Spleen (tissue), 7 donors: Measurements from ENCODE around the gene RSPO1.

Source experiments
- POLR2A ChIP-seq, 3 donors: fragments of 450-650 bp; IDR thresholded peaks; one replicate each; pipeline ENCODE4 v1.5.1; 2017; ENCODE audit warnings: antibody characterized with exemption in 3 of 3, mild to moderate bottlenecking in 1 of 3
- TF ChIP-seq, protein P1 (sequence below), 11 experiments: fragments of 200-600 bp in 7 of 11; fragments of 450-650 bp in 4 of 11; sonication (generic) in 4 of 11; IDR thresholded peaks in 8 of 11; conservative IDR thresholded peaks in 3 of 11; 1 replicate in 7 of 11; 2 replicates in 4 of 11; pipeline versions ENCODE4 v1.4.0 to v1.8.0; 2016 to 2021; ENCODE audit warnings: antibody characterized with exemption in 11 of 11, inconsistent platforms in 4 of 11, mild to moderate bottlenecking in 1 of 11
- donor health status: DM: no; HTN: no; CAD: no; lungs with moderate emphysema.
- donor health status: DM: no; HTN: no; CAD: no.
- donor health status: DM: no; HTN: no; CAD: no.

DNA sequence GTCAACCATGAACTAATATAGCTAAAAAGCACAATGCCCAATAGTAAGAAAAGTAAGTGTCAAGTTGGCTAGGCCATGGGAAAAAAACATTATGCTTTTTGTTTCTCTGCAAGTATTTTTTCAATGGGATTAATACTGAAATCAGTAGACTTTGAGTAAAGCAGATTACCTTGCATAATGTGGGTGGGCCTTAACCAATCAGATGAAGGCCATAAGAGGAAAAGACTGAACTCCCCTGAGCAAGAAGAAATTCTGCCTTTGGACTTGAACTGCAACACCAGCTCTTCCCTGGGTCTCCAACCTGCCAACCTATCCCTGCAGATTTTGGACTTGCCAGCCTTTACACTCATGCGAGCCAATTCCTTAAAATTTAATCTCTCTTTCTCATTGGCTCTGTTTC, 6.4 kb upstream of the RSPO1 start:
- no peak for TF ChIP-seq POLR2A (IDR thresholded peaks at IDR 0.05)
- TF ChIP-seq, protein P1, sequence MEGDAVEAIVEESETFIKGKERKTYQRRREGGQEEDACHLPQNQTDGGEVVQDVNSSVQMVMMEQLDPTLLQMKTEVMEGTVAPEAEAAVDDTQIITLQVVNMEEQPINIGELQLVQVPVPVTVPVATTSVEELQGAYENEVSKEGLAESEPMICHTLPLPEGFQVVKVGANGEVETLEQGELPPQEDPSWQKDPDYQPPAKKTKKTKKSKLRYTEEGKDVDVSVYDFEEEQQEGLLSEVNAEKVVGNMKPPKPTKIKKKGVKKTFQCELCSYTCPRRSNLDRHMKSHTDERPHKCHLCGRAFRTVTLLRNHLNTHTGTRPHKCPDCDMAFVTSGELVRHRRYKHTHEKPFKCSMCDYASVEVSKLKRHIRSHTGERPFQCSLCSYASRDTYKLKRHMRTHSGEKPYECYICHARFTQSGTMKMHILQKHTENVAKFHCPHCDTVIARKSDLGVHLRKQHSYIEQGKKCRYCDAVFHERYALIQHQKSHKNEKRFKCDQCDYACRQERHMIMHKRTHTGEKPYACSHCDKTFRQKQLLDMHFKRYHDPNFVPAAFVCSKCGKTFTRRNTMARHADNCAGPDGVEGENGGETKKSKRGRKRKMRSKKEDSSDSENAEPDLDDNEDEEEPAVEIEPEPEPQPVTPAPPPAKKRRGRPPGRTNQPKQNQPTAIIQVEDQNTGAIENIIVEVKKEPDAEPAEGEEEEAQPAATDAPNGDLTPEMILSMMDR (IDR thresholded peaks at IDR 0.05 in 8 of 11, conservative IDR thresholded peaks at IDR 0.05 in 3 of 11), result no peak
